KMS-11 (cell line): ENCODE results near the gene DFFB.

ENCODE experiments used
- H2AFZ ChIP-seq: fragments of 200-600 bp; sonication (generic); 2 replicates; pipeline ENCODE4 v1.6.1; 2016; ENCODE audit warnings: antibody characterized with exemption, mixed run types, low read depth
- H3K27ac ChIP-seq: fragments of 200-600 bp; sonication (generic); 2 replicates; pipeline ENCODE4 v1.6.1; 2016; ENCODE audit warnings: mild to moderate bottlenecking, mixed run types
- H3K27me3 ChIP-seq: fragments of 200-600 bp; sonication (generic); 2 replicates; pipeline ENCODE4 v1.6.1; 2017; ENCODE audit warnings: mild to moderate bottlenecking, low read depth, mixed run types, moderate library complexity; ENCODE audit not compliant: insufficient read depth
- H3K36me3 ChIP-seq: fragments of 200-600 bp; sonication (generic); 2 replicates; pipeline ENCODE4 v1.6.1; 2017; ENCODE audit warnings: mild to moderate bottlenecking, mixed run types; ENCODE audit not compliant: insufficient read depth
- H3K4me1 ChIP-seq: fragments of 200-600 bp; sonication (generic); 2 replicates; pipeline ENCODE4 v1.6.1; 2016; ENCODE audit warnings: mild to moderate bottlenecking, low read depth, mixed run types; ENCODE audit not compliant: poor library complexity, severe bottlenecking
- H3K4me2 ChIP-seq: fragments of 200-600 bp; sonication (generic); 2 replicates; pipeline ENCODE4 v1.7.0; 2016; ENCODE audit warnings: mild to moderate bottlenecking, mixed run types
- H3K4me3 ChIP-seq: fragments of 200-600 bp; sonication (generic); IDR thresholded peaks from 2 replicates; pipeline ENCODE4 v1.6.1; 2017; ENCODE audit warnings: low read depth, low read length, mixed read lengths; ENCODE audit not compliant: insufficient read depth
- H3K79me2 ChIP-seq: fragments of 200-600 bp; sonication (generic); 2 replicates; pipeline ENCODE4 v1.6.1; 2016; ENCODE audit warnings: low read depth, mixed run types; ENCODE audit not compliant: insufficient read depth
- H3K9ac ChIP-seq: fragments of 200-600 bp; sonication (generic); 2 replicates; pipeline ENCODE4 v1.6.1; 2016; ENCODE audit warnings: mild to moderate bottlenecking, mixed run types
- H4K20me1 ChIP-seq: fragments of 200-600 bp; sonication (generic); 2 replicates; pipeline ENCODE4 v1.6.1; 2016; ENCODE audit warnings: mild to moderate bottlenecking, mixed run types; ENCODE audit not compliant: insufficient read depth
- TF ChIP-seq, protein P1 (sequence below): fragments of 200-600 bp; sonication (generic); conservative IDR thresholded peaks from 2 replicates; pipeline ENCODE4 v1.6.1; 2017; ENCODE audit warnings: low read depth, mild to moderate bottlenecking, antibody characterized with exemption, low read length, moderate library complexity, mixed read lengths

Gene DFFB

DNA sequence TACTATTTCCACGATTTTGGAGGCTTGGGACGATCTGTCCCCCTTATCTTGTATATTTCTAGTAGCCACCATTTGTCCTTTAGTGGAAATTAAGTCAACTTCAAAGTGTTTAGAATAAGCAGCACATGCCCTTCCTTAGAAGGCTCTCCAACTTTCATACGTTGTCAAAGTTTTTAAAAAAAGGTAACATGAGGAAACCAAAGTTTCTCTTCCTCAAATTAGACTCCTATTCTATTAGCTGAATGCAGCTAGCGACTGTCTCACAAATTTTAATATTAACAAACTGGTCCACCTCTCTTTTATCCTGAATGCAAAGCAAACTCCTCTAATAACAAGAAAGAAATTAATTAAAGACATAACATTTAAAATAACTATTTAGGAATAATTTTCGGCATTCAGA, 35.9 kb downstream of the DFFB start:
- Histone ChIP-seq H3K27ac (no peak overlapping the region), H3K79me2 (peaks cover 44% of the 10 kb centered on the region), H3K4me3 (no peak overlapping the region), H3K4me2 (no peak overlapping the region), H2AFZ (no peak overlapping the region), H3K9ac (no peak overlapping the region), H3K4me1 (no peaks in the 10 kb centered on the region), H4K20me1 (no peaks in the 10 kb centered on the region), H3K36me3 (no peaks in the 10 kb centered on the region), H3K27me3 (no peaks in the 10 kb centered on the region)
- TF ChIP-seq, protein P1, sequence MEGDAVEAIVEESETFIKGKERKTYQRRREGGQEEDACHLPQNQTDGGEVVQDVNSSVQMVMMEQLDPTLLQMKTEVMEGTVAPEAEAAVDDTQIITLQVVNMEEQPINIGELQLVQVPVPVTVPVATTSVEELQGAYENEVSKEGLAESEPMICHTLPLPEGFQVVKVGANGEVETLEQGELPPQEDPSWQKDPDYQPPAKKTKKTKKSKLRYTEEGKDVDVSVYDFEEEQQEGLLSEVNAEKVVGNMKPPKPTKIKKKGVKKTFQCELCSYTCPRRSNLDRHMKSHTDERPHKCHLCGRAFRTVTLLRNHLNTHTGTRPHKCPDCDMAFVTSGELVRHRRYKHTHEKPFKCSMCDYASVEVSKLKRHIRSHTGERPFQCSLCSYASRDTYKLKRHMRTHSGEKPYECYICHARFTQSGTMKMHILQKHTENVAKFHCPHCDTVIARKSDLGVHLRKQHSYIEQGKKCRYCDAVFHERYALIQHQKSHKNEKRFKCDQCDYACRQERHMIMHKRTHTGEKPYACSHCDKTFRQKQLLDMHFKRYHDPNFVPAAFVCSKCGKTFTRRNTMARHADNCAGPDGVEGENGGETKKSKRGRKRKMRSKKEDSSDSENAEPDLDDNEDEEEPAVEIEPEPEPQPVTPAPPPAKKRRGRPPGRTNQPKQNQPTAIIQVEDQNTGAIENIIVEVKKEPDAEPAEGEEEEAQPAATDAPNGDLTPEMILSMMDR, result no peak

DNA sequence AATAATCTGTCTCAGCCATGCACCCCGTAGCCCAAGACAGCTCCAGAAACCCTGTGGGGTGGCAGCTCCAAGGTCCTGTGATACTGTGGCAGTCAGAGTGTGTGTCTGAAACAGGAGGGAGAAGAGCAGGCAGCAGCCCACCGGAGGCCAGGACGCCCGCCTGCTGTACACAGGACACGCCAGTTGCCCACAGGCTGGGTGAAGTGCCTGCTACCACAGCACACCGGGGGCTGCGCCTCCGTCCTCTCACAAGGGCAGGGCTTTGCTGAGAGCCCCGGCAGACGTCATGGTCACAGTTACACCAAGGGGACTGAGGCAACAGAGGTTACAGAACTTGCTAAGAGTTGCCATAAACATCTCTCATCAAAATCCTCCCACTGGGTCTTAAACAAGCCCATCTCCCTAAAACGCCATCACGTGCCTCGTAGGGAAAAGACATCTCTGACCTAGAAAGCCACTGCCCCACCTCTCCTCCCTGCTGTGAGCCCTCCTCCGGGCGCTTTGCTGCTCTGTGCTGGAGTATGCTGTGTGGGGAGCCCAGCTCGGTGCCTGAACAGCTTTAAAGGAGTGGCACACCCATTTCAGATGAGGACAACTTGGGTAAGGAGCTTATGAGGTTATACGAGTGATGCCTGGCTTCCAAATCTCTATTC, 37.5 kb downstream of the DFFB start:
- Histone ChIP-seq H3K9ac (no peak overlapping the region), H3K4me3 (no peak overlapping the region), H4K20me1 (no peaks in the 10 kb centered on the region), H3K4me2 (no peak overlapping the region), H3K27ac (no peak overlapping the region), H3K79me2 (peaks cover 59% of the 10 kb centered on the region), H3K4me1 (peaks cover 12% of the 10 kb centered on the region), H2AFZ (no peak overlapping the region), H3K36me3 (no peaks in the 10 kb centered on the region), H3K27me3 (no peaks in the 10 kb centered on the region)
- TF ChIP-seq, protein P1, result no peak

DNA sequence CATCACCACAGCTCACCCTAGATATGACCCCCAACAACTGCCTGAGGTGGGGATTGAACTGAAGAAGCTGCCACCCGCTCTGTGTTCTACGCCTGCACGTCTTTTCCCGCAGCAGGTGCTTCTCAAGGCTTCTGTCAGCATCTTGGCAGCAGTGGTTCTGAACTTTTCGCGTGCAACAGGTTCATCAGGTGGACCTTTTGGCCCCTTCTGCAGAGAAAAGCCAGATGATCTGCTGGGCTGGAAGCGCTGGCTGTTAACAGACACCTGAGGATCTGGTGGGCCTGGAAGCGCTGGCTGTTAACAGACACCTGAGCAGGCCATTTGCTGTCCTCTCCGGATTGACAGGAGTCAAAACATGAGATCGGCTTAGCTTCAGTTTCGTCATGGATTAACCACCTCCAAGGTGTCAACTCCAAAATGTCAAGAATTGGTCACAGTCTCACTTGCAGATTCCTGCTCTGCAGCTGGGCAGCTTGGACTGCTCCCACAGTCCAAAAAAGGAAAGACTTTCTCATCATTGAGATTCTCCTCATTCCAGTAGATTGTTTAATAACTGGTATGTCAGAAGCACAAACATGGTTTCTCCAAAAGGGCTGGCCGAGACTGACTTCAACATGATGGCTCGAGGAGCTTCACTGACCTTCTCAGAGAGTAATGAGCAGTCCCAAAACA, 38.1 kb downstream of the DFFB start:
- Histone ChIP-seq H3K4me2 (no peak overlapping the region), H3K9ac (no peak overlapping the region), H3K4me3 (no peak overlapping the region), H3K79me2 (peaks cover 59% of the 10 kb centered on the region), H3K4me1 (peaks cover 12% of the 10 kb centered on the region), H3K36me3 (no peaks in the 10 kb centered on the region), H4K20me1 (no peaks in the 10 kb centered on the region), H3K27me3 (no peaks in the 10 kb centered on the region), H3K27ac (no peak overlapping the region), H2AFZ (no peak overlapping the region)
- TF ChIP-seq, protein P1, result no peak

DNA sequence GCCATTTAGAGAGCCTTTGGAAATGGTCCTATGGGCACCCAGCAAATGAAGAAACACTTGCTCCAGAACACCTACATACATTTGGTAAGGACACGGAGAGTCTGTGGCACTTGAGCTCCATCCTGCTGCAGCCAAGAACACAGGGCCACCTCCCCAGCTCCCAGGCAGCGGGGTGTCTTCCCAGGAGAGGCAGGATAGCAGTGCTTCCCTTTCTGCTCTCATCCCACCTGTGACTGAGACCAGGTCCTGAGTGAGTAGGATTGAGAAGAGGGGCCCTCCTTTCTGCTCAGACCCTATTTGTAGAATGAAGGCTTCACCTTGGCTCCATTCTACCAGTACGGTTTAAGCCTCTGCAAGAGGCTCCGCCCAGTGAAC, 38.7 kb downstream of the DFFB start:
- H3K36me3 ChIP-seq, result no peaks in the 10 kb centered on the region
- H3K4me2 ChIP-seq, result no peak overlapping the region
- no peak overlapping the region for H2AFZ ChIP-seq
- H3K9ac ChIP-seq, result no peak overlapping the region
- no peak overlapping the region for H3K4me3 ChIP-seq
- peaks cover 59% of the 10 kb centered on the region for H3K79me2 ChIP-seq
- H3K4me1 ChIP-seq, result peaks cover 12% of the 10 kb centered on the region
- H4K20me1 ChIP-seq, result no peaks in the 10 kb centered on the region
- H3K27me3 ChIP-seq, result no peaks in the 10 kb centered on the region
- TF ChIP-seq, protein P1, result no peak
- H3K27ac ChIP-seq, result no peak overlapping the region
